ENCODE data around the gene OSBPL10. TPM values are rescaled to one million over a fixed set of nuclear protein-coding genes. Genes with fewer than 3 reads are reported as not detected.

Gene OSBPL10
- total and polyA plus RNA-seq, 2 of the 4 experiments (the other 2 are of a cell fraction): 9.5 to 10.1 TPM

DNA sequence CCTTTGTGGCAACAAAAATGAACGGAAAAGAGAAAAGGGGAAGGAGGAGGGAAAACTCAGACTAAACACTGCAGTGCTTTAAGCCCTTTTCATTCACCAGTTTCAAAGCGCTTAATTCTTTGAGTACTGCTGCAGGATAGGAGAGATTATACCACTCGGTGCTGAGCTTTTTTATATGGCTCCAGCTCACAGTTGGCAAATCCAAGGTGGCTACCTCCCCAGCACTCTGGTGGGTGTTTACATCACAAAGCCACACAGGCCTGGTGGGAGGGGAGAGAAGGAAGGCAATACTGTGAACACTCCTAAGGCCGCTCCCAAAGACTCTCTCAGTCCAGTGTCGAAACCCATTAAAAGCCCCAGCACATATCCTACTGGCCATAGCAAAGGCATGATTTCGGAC is 256.9 kb downstream of the OSBPL10 start:
- Histone ChIP-seq H2AFZ (replicated peaks; ENCODE audit: low read length, poor library complexity) (no peak overlapping the region), H3K56ac (ENCODE audit: extremely low read depth, insufficient read depth, low read length) (no peak overlapping the region), H2AK9ac (replicated peaks; ENCODE audit: low read depth, low read length, poor library complexity) (no peak overlapping the region), H3K4me3 (ENCODE audit: insufficient read depth, low read depth, low read length) (no peak overlapping the region), H3K27ac (ENCODE audit: insufficient read depth, low read length) (no peak overlapping the region), H3K4me1 (ENCODE audit: control insufficient read depth, insufficient read depth, low read length) (peaks cover 7% of the 10 kb centered on the region; the same call in 1 of the 2 replicates), H4K91ac (ENCODE audit: insufficient read depth, low read depth, low read length) (no peak overlapping the region), H3K18ac (ENCODE audit: low read depth, low read length) (no peak overlapping the region), H3K9me3 (ENCODE audit: control insufficient read depth, insufficient read depth, low read length) (no peaks in the 10 kb centered on the region), H3K14ac (replicated peaks; ENCODE audit: low read depth, low read length) (no peak overlapping the region), H2BK15ac (ENCODE audit: low read depth, low read length) (no peak overlapping the region), H3K4ac (ENCODE audit: low read depth, low read length) (no peak overlapping the region), H3K79me1 (ENCODE audit: low read depth in 1 of 2, low read length in 2 of 2) (no peaks in the 10 kb centered on the region), H3K9me1 (ENCODE audit: insufficient read depth, low read length) (no peaks in the 10 kb centered on the region), H4K20me1 (ENCODE audit: insufficient read depth, low read length) (no peaks in the 10 kb centered on the region), H4K8ac (ENCODE audit: low read depth in 2 of 2, low read length in 2 of 2) (no peak overlapping the region), H3K36me3 (ENCODE audit: control insufficient read depth, insufficient read depth, low read length) (no peaks in the 10 kb centered on the region), H4K5ac (ENCODE audit: low read depth, low read length) (no peak overlapping the region; the same call in 1 of the 2 replicates), H2BK5ac (ENCODE audit: low read depth, low read length, poor library complexity, severe bottlenecking) (no peak overlapping the region), H3K27me3 (ENCODE audit: control insufficient read depth, insufficient read depth, low read length) (no peaks in the 10 kb centered on the region), H3K9ac (ENCODE audit: low read depth, low read length) (no peak overlapping the region), H2AK5ac (ENCODE audit: low read depth, low read length) (no peak overlapping the region), H2BK120ac (ENCODE audit: low read depth, low read length) (no peak overlapping the region), H2BK20ac (ENCODE audit: low read depth, low read length) (no peak overlapping the region), H3K4me2 (ENCODE audit: low read depth, low read length) (no peak overlapping the region), H3K23ac (ENCODE audit: low read depth, low read length) (no peak overlapping the region)
- in situ Hi-C loops (cut with MboI; ENCODE audit: low sequenced_read_pairs) (no loop called here), dilution Hi-C loops (cut with HindIII; ENCODE audit: low sequenced_read_pairs, unreplicated experiment) (no loop called here), intact Hi-C loops (cut with micrococcal nuclease) (no loop called here)
- BruUV-seq (replicated peaks): no TSS peak
- ChIA-PET POLR2A (ENCODE audit: unreplicated experiment) (no interaction called here), CTCF (interaction anchor here (1.1 to 1.6 kb wide), 2 partner anchors 20 to 1650 kb away, joined by 3 to 4 read pairs; no protein-coding TSS in a partner anchor)
- no peak for ATAC-seq (ENCODE audit: low read depth)
- DNase-seq: no peak
- TF ChIP-seq BHLHE40 (IDR thresholded peaks at IDR 0.05; ENCODE audit: low read depth, low read length) (no peak), CEBPB (IDR thresholded peaks at IDR 0.05; ENCODE audit: low read depth, low read length) (no peak), RFX5 (IDR thresholded peaks at IDR 0.05; ENCODE audit: low read depth, low read length) (no peak), NFE2L2 (IDR thresholded peaks at IDR 0.05; ENCODE audit: low read depth, low read length) (no peak)
- TF ChIP-seq, protein P1, sequence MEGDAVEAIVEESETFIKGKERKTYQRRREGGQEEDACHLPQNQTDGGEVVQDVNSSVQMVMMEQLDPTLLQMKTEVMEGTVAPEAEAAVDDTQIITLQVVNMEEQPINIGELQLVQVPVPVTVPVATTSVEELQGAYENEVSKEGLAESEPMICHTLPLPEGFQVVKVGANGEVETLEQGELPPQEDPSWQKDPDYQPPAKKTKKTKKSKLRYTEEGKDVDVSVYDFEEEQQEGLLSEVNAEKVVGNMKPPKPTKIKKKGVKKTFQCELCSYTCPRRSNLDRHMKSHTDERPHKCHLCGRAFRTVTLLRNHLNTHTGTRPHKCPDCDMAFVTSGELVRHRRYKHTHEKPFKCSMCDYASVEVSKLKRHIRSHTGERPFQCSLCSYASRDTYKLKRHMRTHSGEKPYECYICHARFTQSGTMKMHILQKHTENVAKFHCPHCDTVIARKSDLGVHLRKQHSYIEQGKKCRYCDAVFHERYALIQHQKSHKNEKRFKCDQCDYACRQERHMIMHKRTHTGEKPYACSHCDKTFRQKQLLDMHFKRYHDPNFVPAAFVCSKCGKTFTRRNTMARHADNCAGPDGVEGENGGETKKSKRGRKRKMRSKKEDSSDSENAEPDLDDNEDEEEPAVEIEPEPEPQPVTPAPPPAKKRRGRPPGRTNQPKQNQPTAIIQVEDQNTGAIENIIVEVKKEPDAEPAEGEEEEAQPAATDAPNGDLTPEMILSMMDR (conservative IDR thresholded peaks at IDR 0.05; ENCODE audit: low read depth, low read length): no peak
- no CpG with 5 or more reads among the region's 6 CpGs for WGBS, 2 experiments (ENCODE audit: extremely low coverage in 2 of 2, insufficient read length in 1 of 2)
